Measurements from ENCODE around the gene CCNG2. TPM values are rescaled to one million over a fixed set of nuclear protein-coding genes. Genes with fewer than 3 reads are reported as not detected.

Gene CCNG2
- total and polyA plus RNA-seq, 2 of the 4 experiments (the other 2 are of a cell fraction): 11.3 to 14.9 TPM

DNA sequence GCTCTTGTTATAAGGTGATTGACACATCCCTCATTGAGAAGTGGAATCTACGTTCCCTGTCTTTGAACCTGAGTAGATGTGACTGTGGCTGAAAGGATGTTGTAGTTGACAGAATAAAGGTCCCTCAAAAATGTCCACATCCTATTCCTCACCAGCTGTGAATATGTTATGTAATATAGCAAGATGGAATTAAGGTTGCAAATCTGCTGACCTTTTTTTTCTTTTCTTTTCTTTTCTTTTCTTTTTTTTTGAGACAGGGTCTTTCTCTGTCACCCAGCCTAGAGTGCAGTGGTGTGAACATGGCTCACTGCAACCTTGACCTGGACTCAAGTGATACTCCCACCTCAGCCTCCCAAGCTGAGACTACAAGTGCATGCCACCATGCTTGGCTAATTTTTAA, 7.2 kb upstream of the CCNG2 start:
- H4K8ac ChIP-seq (ENCODE audit: low read depth in 2 of 2, low read length in 2 of 2): no peak overlapping the region
- CTCF ChIA-PET: no interaction called here
- dilution Hi-C loops (cut with HindIII; ENCODE audit: low sequenced_read_pairs, unreplicated experiment): no loop called here

More for the DNA sequence above, 7.2 kb upstream of the CCNG2 start:
- Histone ChIP-seq H3K9ac (ENCODE audit: low read depth, low read length) (no peak overlapping the region), H2BK120ac (ENCODE audit: low read depth, low read length) (no peak overlapping the region), H3K4ac (ENCODE audit: low read depth, low read length) (no peak overlapping the region), H3K4me1 (ENCODE audit: control insufficient read depth, insufficient read depth, low read length) (no peaks in the 10 kb centered on the region), H3K9me3 (ENCODE audit: control insufficient read depth, insufficient read depth, low read length) (no peaks in the 10 kb centered on the region), H3K4me2 (ENCODE audit: low read depth, low read length) (no peak overlapping the region), H3K27me3 (ENCODE audit: control insufficient read depth, insufficient read depth, low read length) (peaks cover 8% of the 10 kb centered on the region), H3K9me1 (ENCODE audit: insufficient read depth, low read length) (no peaks in the 10 kb centered on the region), H3K14ac (replicated peaks; ENCODE audit: low read depth, low read length) (no peak overlapping the region), H4K91ac (ENCODE audit: insufficient read depth, low read depth, low read length) (no peak overlapping the region), H3K79me1 (ENCODE audit: low read depth in 1 of 2, low read length in 2 of 2) (no peaks in the 10 kb centered on the region), H4K20me1 (ENCODE audit: insufficient read depth, low read length) (no peaks in the 10 kb centered on the region), H2BK20ac (ENCODE audit: low read depth, low read length) (no peak overlapping the region), H3K56ac (ENCODE audit: extremely low read depth, insufficient read depth, low read length) (no peak overlapping the region), H3K4me3 (ENCODE audit: insufficient read depth, low read depth, low read length) (no peak overlapping the region), H3K27ac (ENCODE audit: insufficient read depth, low read length) (no peak overlapping the region), H3K23ac (ENCODE audit: low read depth, low read length) (no peak overlapping the region), H4K5ac (ENCODE audit: low read depth, low read length) (no peak overlapping the region), H2BK15ac (ENCODE audit: low read depth, low read length) (no peak overlapping the region), H3K18ac (ENCODE audit: low read depth, low read length) (no peak overlapping the region), H2BK5ac (ENCODE audit: low read depth, low read length, poor library complexity, severe bottlenecking) (no peak overlapping the region), H2AK9ac (replicated peaks; ENCODE audit: low read depth, low read length, poor library complexity) (no peak overlapping the region), H3K36me3 (ENCODE audit: control insufficient read depth, insufficient read depth, low read length) (no peaks in the 10 kb centered on the region), H2AK5ac (ENCODE audit: low read depth, low read length) (no peak overlapping the region), H2AFZ (replicated peaks; ENCODE audit: low read length, poor library complexity) (no peak overlapping the region)
- no peak for TF ChIP-seq RFX5 (IDR thresholded peaks at IDR 0.05; ENCODE audit: low read depth, low read length)
- no peak for TF ChIP-seq NFE2L2 (IDR thresholded peaks at IDR 0.05; ENCODE audit: low read depth, low read length)
- 0 out of 2 replicates have a peak, but pooled peaks have one; percentile 24 for TF ChIP-seq MAFK (IDR thresholded peaks at IDR 0.05; ENCODE audit: low read depth, low read length)
- TF ChIP-seq BHLHE40 (IDR thresholded peaks at IDR 0.05; ENCODE audit: low read depth, low read length): no peak
- in situ Hi-C loops (cut with MboI; ENCODE audit: low sequenced_read_pairs) (loop anchor here (25.0 kb wide), 1 partner anchor 387 kb away; no protein-coding TSS in a partner anchor), intact Hi-C loops (cut with micrococcal nuclease) (loop anchor here (5.0 kb wide), 1 partner anchor 52 kb away; no protein-coding TSS in a partner anchor)
- WGBS, 2 experiments (ENCODE audit: extremely low coverage in 2 of 2, insufficient read length in 1 of 2): no CpG with 5 or more reads among the region's 1 CpG
- BruUV-seq (replicated peaks): no TSS peak
- no peak for DNase-seq
- no peak for ATAC-seq (ENCODE audit: low read depth)
- POLR2A ChIA-PET (ENCODE audit: unreplicated experiment): no interaction called here

Measured in IMR-90 (cell line).